HEK293 (cell line): ENCODE results near the gene COL19A1.

ENCODE experiments used
- CTCF ChIA-PET: fragments of 350-600 bp; formaldehyde crosslinking; extraction: SDS; loops from one replicate; lab custom pipeline; 2021; ENCODE audit warnings: antibody characterized with exemption; lab: Yijun Ruan, JAX
- POLR2A ChIA-PET: fragments of 300-600 bp; formaldehyde crosslinking; extraction: SDS; loops from one replicate; lab custom pipeline; 2020; ENCODE audit warnings: antibody characterized with exemption, inconsistent platforms; lab: Yijun Ruan, JAX
- H3K27ac ChIP-seq: fragments of 200-500 bp; sonication (Bioruptor generic); 2 replicates; pipeline ENCODE4 v1.5.1; 2014; ENCODE audit warnings: low read depth, low read length, control low read depth, inconsistent platforms; ENCODE audit errors: extremely low read depth
- H3K36me3 ChIP-seq, 2 experiments: fragments of 200-500 bp in 1 of 2; sonication (Bioruptor generic) in 1 of 2; 1 replicate in 1 of 2; 2 replicates in 1 of 2; pipeline ENCODE4 v1.5.1; 2014 to 2017; ENCODE audit warnings: inconsistent platforms in 2 of 2, low read length in 2 of 2; ENCODE audit not compliant: control insufficient read depth in 2 of 2, insufficient read depth in 1 of 2
- H3K4me1 ChIP-seq: fragments of 200-500 bp; sonication (Bioruptor generic); 2 replicates; pipeline ENCODE4 v1.5.1; 2014; ENCODE audit warnings: mild to moderate bottlenecking, low read length, inconsistent platforms; ENCODE audit not compliant: control insufficient read depth, insufficient read depth
- H3K4me3 ChIP-seq: 2 replicates; pipeline ENCODE4 v1.5.1; 2011; ENCODE audit warnings: low read depth, mild to moderate bottlenecking, control low read depth, low read length, moderate library complexity
- H3K9me3 ChIP-seq: fragments of 200-500 bp; sonication (Bioruptor generic); 2 replicates; pipeline ENCODE4 v1.5.1; 2014; ENCODE audit warnings: low read depth, low read length, inconsistent platforms; ENCODE audit not compliant: control insufficient read depth, insufficient read depth
- GFI1B ChIP-seq: fragments of 450-650 bp; formaldehyde crosslinking; IDR thresholded peaks from 2 replicates; pipeline ENCODE4 v1.5.1; 2016; ENCODE audit warnings: missing biosample characterization, missing genetic modification characterization
- GLI2 ChIP-seq: fragments of 450-650 bp; formaldehyde crosslinking; IDR thresholded peaks from 2 replicates; pipeline ENCODE4; 2017; ENCODE audit warnings: missing biosample characterization, missing genetic modification characterization, low read depth, borderline replicate concordance
- SCRT2 ChIP-seq: fragments of 450-650 bp; formaldehyde crosslinking; IDR thresholded peaks from 2 replicates; pipeline ENCODE4 v1.5.1; 2016; ENCODE audit warnings: missing biosample characterization, missing genetic modification characterization
- SP7 ChIP-seq: fragments of 450-650 bp; formaldehyde crosslinking; IDR thresholded peaks from 2 replicates; pipeline ENCODE4 v1.5.1; 2016; ENCODE audit warnings: missing biosample characterization, missing genetic modification characterization
- TCF7L2 ChIP-seq: IDR thresholded peaks from 2 replicates; pipeline ENCODE4 v1.6.1; 2011; ENCODE audit warnings: low read depth, mild to moderate bottlenecking, inconsistent platforms, low read length, moderate library complexity, borderline replicate concordance
- ZNF114 ChIP-seq: fragments of 450-650 bp; formaldehyde crosslinking; IDR thresholded peaks from 2 replicates; pipeline ENCODE4 v1.5.0; 2017; ENCODE audit warnings: missing biosample characterization, missing genetic modification characterization
- ZNF19 ChIP-seq: fragments of 450-650 bp; formaldehyde crosslinking; IDR thresholded peaks from 2 replicates; pipeline ENCODE4; 2016; ENCODE audit warnings: missing biosample characterization, missing genetic modification characterization, low read depth
- ZNF23 ChIP-seq: fragments of 450-650 bp; formaldehyde crosslinking; IDR thresholded peaks from 2 replicates; pipeline ENCODE4 v1.5.1; 2016; ENCODE audit warnings: missing biosample characterization, missing genetic modification characterization, borderline replicate concordance
- ZNF302 ChIP-seq: fragments of 450-650 bp; formaldehyde crosslinking; IDR thresholded peaks from 2 replicates; pipeline ENCODE4 v1.5.1; 2016; ENCODE audit warnings: missing biosample characterization, missing genetic modification characterization, low read depth
- ZNF394 ChIP-seq: fragments of 450-650 bp; formaldehyde crosslinking; IDR thresholded peaks from 2 replicates; pipeline ENCODE4 v1.5.1; 2016; ENCODE audit warnings: missing biosample characterization, missing genetic modification characterization, mild to moderate bottlenecking, moderate library complexity, borderline replicate concordance
- ZNF433 ChIP-seq: fragments of 450-650 bp; formaldehyde crosslinking; IDR thresholded peaks from 2 replicates; pipeline ENCODE4 v1.5.1; 2016; ENCODE audit warnings: missing biosample characterization, missing genetic modification characterization, low read depth
- ZNF664 ChIP-seq: fragments of 450-650 bp; formaldehyde crosslinking; IDR thresholded peaks from 2 replicates; pipeline ENCODE4 v1.5.1; 2016; ENCODE audit warnings: missing biosample characterization, missing genetic modification characterization
- ZNF747 ChIP-seq: fragments of 450-650 bp; formaldehyde crosslinking; IDR thresholded peaks from 2 replicates; pipeline ENCODE4 v1.5.1; 2016; ENCODE audit warnings: missing biosample characterization, missing genetic modification characterization
- ZSCAN23 ChIP-seq: fragments of 450-650 bp; formaldehyde crosslinking; IDR thresholded peaks from 2 replicates; pipeline ENCODE4 v1.5.1; 2016; ENCODE audit warnings: missing biosample characterization, missing genetic modification characterization
- TF ChIP-seq, protein P1 (sequence below): fragments of 450-650 bp; formaldehyde crosslinking; IDR thresholded peaks from 2 replicates; pipeline ENCODE4 v1.5.1; 2016; ENCODE audit warnings: missing biosample characterization, missing genetic modification characterization
- TF ChIP-seq, protein P2 (sequence below): fragments of 450-650 bp; formaldehyde crosslinking; conservative IDR thresholded peaks from 2 replicates; pipeline ENCODE4 v1.5.1; 2016; ENCODE audit warnings: low read depth, missing biosample characterization, missing genetic modification characterization
- TF ChIP-seq, protein P3 (sequence below): fragments of 450-650 bp; formaldehyde crosslinking; IDR thresholded peaks from 2 replicates; pipeline ENCODE4 v1.5.1; 2017; ENCODE audit warnings: missing biosample characterization, missing genetic modification characterization
- TF ChIP-seq, protein P4 (sequence below): fragments of 450-650 bp; IDR thresholded peaks from 2 replicates; pipeline ENCODE4 v1.5.1; 2018; ENCODE audit warnings: missing biosample characterization, mild to moderate bottlenecking, missing genetic modification characterization
- TF ChIP-seq, protein P5 (sequence below): fragments of 450-650 bp; formaldehyde crosslinking; IDR thresholded peaks from 2 replicates; pipeline ENCODE4 v1.5.1; 2016; ENCODE audit warnings: missing biosample characterization, missing genetic modification characterization

COL19A1 gene

DNA sequence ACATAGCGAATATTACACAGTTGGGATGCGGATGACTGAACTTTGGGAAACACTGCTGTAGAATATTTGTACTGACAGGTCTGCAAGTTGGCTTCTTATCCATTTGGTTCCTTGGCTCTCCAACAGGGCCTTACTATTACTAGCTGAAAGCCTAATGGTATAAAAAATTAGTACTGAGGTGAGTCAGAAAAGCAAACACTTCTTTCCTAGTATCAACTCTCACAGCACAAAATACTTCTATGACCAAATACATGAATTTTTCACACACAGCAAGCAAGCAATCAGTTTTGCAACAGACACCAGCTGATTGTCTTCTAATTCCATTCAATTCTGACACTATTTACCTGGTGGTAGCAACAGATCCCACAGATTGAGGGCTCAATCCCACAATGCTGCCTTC lies 268.2 kb downstream of the COL19A1 start:
- POLR2A ChIA-PET, result no interaction called here
- TF ChIP-seq ZNF664 (no peak), ZNF394 (tag by site-specific recombination) (no peak), SCRT2 (tag by site-specific recombination) (no peak), GLI2 (tag by site-specific recombination) (no peak), ZSCAN23 (tag by site-specific recombination) (no peak), TCF7L2 (no peak)
- TF ChIP-seq, protein P1, sequence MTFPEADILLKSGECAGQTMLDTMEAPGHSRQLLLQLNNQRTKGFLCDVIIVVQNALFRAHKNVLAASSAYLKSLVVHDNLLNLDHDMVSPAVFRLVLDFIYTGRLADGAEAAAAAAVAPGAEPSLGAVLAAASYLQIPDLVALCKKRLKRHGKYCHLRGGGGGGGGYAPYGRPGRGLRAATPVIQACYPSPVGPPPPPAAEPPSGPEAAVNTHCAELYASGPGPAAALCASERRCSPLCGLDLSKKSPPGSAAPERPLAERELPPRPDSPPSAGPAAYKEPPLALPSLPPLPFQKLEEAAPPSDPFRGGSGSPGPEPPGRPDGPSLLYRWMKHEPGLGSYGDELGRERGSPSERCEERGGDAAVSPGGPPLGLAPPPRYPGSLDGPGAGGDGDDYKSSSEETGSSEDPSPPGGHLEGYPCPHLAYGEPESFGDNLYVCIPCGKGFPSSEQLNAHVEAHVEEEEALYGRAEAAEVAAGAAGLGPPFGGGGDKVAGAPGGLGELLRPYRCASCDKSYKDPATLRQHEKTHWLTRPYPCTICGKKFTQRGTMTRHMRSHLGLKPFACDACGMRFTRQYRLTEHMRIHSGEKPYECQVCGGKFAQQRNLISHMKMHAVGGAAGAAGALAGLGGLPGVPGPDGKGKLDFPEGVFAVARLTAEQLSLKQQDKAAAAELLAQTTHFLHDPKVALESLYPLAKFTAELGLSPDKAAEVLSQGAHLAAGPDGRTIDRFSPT (tag by site-specific recombination), result no peak
- TF ChIP-seq, protein P2, sequence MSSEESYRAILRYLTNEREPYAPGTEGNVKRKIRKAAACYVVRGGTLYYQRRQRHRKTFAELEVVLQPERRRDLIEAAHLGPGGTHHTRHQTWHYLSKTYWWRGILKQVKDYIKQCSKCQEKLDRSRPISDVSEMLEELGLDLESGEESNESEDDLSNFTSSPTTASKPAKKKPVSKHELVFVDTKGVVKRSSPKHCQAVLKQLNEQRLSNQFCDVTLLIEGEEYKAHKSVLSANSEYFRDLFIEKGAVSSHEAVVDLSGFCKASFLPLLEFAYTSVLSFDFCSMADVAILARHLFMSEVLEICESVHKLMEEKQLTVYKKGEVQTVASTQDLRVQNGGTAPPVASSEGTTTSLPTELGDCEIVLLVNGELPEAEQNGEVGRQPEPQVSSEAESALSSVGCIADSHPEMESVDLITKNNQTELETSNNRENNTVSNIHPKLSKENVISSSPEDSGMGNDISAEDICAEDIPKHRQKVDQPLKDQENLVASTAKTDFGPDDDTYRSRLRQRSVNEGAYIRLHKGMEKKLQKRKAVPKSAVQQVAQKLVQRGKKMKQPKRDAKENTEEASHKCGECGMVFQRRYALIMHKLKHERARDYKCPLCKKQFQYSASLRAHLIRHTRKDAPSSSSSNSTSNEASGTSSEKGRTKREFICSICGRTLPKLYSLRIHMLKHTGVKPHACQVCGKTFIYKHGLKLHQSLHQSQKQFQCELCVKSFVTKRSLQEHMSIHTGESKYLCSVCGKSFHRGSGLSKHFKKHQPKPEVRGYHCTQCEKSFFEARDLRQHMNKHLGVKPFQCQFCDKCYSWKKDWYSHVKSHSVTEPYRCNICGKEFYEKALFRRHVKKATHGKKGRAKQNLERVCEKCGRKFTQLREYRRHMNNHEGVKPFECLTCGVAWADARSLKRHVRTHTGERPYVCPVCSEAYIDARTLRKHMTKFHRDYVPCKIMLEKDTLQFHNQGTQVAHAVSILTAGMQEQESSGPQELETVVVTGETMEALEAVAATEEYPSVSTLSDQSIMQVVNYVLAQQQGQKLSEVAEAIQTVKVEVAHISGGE (tag by site-specific recombination), result no peak
- TF ChIP-seq, protein P3, sequence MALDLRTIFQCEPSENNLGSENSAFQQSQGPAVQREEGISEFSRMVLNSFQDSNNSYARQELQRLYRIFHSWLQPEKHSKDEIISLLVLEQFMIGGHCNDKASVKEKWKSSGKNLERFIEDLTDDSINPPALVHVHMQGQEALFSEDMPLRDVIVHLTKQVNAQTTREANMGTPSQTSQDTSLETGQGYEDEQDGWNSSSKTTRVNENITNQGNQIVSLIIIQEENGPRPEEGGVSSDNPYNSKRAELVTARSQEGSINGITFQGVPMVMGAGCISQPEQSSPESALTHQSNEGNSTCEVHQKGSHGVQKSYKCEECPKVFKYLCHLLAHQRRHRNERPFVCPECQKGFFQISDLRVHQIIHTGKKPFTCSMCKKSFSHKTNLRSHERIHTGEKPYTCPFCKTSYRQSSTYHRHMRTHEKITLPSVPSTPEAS, result no peak
- TF ChIP-seq, all 188 proteins: peak for 0
- Histone ChIP-seq H3K4me1 (no peaks in the 10 kb centered on the region), H3K9me3 (no peaks in the 10 kb centered on the region), H3K4me3 (no peak overlapping the region), H3K36me3 (no peaks in the 10 kb centered on the region), H3K27ac (no peak overlapping the region)
- CTCF ChIA-PET, result interaction anchor here (0.7 to 3.2 kb wide), 3 partner anchors 26 to 386 kb away, joined by 3 to 12 read pairs (median 3); no protein-coding TSS in a partner anchor

DNA sequence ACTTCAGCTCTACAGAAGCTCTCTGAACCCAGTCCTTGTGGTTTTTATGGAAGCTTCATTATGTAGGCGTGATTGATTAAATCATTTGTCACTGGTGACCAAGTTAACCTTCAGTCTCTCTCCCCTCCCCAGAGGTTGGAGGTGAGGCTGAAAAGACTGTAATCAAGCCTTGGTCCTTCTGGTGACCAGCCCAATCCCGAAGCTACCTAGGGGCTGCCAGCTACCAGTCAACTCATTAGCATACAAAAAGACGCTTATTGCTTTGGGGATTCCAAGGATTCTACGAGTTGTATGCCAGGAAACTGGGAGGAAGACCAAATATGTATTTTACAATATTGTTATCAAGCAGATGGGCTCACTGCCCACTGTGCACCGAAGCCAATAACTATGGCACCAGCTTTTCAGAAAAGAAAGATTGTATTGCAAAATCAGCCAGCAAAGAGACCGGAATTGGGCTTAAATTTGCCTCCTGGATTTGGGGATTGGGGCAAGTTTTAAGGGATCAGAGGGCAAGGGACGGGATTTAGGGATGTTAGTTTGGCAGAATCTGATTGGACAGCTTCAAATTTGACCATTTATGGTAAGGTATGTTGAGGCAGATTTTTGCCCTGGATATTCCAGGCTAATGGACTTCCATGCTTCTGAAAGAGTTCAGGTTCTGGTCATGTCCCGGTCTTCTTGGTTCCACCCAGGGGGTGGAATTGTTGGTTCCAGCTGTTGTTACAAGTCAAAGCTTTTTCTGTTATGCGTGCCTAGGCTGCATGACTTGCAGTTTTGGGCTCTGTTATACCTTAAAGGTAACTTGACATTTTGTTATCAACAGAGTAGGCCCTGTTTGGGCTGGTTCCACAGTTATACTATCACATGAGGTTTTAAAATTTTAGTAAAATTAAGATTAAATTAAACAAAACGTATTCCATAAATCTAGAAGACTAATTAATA lies 269.1 kb downstream of the COL19A1 start:
- no peak for TF ChIP-seq GFI1B (tag by site-specific recombination)
- TF ChIP-seq, protein P4, sequence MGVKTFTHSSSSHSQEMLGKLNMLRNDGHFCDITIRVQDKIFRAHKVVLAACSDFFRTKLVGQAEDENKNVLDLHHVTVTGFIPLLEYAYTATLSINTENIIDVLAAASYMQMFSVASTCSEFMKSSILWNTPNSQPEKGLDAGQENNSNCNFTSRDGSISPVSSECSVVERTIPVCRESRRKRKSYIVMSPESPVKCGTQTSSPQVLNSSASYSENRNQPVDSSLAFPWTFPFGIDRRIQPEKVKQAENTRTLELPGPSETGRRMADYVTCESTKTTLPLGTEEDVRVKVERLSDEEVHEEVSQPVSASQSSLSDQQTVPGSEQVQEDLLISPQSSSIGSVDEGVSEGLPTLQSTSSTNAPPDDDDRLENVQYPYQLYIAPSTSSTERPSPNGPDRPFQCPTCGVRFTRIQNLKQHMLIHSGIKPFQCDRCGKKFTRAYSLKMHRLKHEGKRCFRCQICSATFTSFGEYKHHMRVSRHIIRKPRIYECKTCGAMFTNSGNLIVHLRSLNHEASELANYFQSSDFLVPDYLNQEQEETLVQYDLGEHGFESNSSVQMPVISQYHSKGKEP (tag by site-specific recombination), result no peak
- TF ChIP-seq, protein P5, sequence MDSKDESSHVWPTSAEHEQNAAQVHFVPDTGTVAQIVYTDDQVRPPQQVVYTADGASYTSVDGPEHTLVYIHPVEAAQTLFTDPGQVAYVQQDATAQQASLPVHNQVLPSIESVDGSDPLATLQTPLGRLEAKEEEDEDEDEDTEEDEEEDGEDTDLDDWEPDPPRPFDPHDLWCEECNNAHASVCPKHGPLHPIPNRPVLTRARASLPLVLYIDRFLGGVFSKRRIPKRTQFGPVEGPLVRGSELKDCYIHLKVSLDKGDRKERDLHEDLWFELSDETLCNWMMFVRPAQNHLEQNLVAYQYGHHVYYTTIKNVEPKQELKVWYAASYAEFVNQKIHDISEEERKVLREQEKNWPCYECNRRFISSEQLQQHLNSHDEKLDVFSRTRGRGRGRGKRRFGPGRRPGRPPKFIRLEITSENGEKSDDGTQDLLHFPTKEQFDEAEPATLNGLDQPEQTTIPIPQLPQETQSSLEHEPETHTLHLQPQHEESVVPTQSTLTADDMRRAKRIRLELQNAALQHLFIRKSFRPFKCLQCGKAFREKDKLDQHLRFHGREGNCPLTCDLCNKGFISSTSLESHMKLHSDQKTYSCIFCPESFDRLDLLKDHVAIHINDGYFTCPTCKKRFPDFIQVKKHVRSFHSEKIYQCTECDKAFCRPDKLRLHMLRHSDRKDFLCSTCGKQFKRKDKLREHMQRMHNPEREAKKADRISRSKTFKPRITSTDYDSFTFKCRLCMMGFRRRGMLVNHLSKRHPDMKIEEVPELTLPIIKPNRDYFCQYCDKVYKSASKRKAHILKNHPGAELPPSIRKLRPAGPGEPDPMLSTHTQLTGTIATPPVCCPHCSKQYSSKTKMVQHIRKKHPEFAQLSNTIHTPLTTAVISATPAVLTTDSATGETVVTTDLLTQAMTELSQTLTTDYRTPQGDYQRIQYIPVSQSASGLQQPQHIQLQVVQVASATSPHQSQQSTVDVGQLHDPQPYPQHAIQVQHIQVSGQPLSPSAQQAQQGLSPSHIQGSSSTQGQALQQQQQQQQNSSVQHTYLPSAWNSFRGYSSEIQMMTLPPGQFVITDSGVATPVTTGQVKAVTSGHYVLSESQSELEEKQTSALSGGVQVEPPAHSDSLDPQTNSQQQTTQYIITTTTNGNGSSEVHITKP, result no peak
- TF ChIP-seq ZNF23, result no peak
- TF ChIP-seq SP7, result no peak
- no peak for TF ChIP-seq ZNF114 (tag by site-specific recombination)
- no peak for TF ChIP-seq ZNF302
- no peak for TF ChIP-seq ZNF747 (tag by site-specific recombination)
- TF ChIP-seq ZNF19 (tag by site-specific recombination), result no peak
- no peak for TF ChIP-seq ZNF433 (tag by site-specific recombination)
- Histone ChIP-seq H3K9me3 (no peaks in the 10 kb centered on the region), H3K36me3 (no peaks in the 10 kb centered on the region), H3K4me3 (no peak overlapping the region), H3K4me1 (no peaks in the 10 kb centered on the region), H3K27ac (no peak overlapping the region)
- CTCF ChIA-PET, result interaction anchor here (0.6 to 3.2 kb wide), 3 partner anchors 27 to 885 kb away, joined by 3 to 12 read pairs (median 4); no protein-coding TSS in a partner anchor
- POLR2A ChIA-PET, result interaction anchor here (0.5 kb wide), 1 partner anchor 10 kb away, joined by 4 read pairs; no protein-coding TSS in a partner anchor
